RWPE2 (cell line): ENCODE data around the gene GAS2.
A peak's percentile ranks its signal among the peaks of the same experiment; 100 is the strongest.

Experiments used
- ATAC-seq: fragments of 200-7000 bp; cut with Tn5 transposase; 3 replicates; pipeline ENCODE4 v1.9.1; 2021; ENCODE audit warnings: low read depth
- DNase-seq: peaks from one replicate; pipeline ENCODE4 v3.0.0-alpha.2; 2020; ENCODE audit warnings: low spot score
- H3K27ac ChIP-seq: fragments of 450-650 bp; 2 replicates; pipeline ENCODE4 v1.5.1; 2017; ENCODE audit warnings: mild to moderate bottlenecking; ENCODE audit not compliant: poor library complexity, severe bottlenecking
- H3K27me3 ChIP-seq: fragments of 250-450 bp; sonication (Bioruptor Pico); 2 replicates; pipeline ENCODE4 v1.5.1; 2021; ENCODE audit warnings: mild to moderate bottlenecking, moderate library complexity; ENCODE audit not compliant: insufficient read depth, poor library complexity, severe bottlenecking
- H3K36me3 ChIP-seq: fragments of 250-450 bp; sonication (Bioruptor Pico); 2 replicates; pipeline ENCODE4 v1.5.1; 2020; ENCODE audit warnings: low read depth, mild to moderate bottlenecking, moderate library complexity
- H3K4me1 ChIP-seq: fragments of 250-450 bp; sonication (Bioruptor Pico); 2 replicates; pipeline ENCODE4 v1.5.1; 2021; ENCODE audit warnings: mild to moderate bottlenecking, moderate library complexity; ENCODE audit not compliant: insufficient read depth, poor library complexity, severe bottlenecking
- H3K4me3 ChIP-seq: fragments of 250-450 bp; sonication (Bioruptor Pico); 2 replicates; pipeline ENCODE4 v1.5.1; 2021; ENCODE audit warnings: mild to moderate bottlenecking, moderate library complexity; ENCODE audit not compliant: severe bottlenecking
- H3K9me3 ChIP-seq: fragments of 250-450 bp; sonication (Bioruptor Pico); 2 replicates; pipeline ENCODE4 v1.5.1; 2021; ENCODE audit warnings: mild to moderate bottlenecking, moderate library complexity; ENCODE audit not compliant: severe bottlenecking
- TF ChIP-seq, protein P1 (sequence below): fragments of 450-650 bp; IDR thresholded peaks from one replicate; pipeline ENCODE4 v1.5.1; 2017; ENCODE audit warnings: mild to moderate bottlenecking, moderate library complexity; ENCODE audit not compliant: poor library complexity, severe bottlenecking

GAS2 gene

DNA sequence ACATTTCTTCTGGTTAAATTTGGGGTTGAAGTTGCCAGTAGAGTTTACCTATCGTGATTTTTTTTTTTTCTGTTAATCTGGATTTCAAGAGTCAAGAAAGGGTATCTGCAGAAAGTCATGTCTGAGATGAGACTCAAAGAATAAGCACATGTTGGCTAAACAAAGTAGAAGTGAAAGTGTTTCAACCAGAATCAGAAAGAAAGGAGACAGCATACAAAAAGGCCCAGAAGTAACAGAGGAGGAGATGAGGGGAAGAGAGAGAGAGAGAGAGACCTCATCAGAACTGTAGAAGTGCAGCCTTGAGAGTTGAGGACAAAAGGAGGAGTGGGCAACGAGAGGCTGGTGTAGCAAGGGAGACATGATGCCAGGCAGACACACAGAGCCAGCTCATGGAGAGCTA is 108.3 kb downstream of the GAS2 start:
- ATAC-seq: no peak
- H3K27ac ChIP-seq: no peak overlapping the region
- TF ChIP-seq, protein P1, sequence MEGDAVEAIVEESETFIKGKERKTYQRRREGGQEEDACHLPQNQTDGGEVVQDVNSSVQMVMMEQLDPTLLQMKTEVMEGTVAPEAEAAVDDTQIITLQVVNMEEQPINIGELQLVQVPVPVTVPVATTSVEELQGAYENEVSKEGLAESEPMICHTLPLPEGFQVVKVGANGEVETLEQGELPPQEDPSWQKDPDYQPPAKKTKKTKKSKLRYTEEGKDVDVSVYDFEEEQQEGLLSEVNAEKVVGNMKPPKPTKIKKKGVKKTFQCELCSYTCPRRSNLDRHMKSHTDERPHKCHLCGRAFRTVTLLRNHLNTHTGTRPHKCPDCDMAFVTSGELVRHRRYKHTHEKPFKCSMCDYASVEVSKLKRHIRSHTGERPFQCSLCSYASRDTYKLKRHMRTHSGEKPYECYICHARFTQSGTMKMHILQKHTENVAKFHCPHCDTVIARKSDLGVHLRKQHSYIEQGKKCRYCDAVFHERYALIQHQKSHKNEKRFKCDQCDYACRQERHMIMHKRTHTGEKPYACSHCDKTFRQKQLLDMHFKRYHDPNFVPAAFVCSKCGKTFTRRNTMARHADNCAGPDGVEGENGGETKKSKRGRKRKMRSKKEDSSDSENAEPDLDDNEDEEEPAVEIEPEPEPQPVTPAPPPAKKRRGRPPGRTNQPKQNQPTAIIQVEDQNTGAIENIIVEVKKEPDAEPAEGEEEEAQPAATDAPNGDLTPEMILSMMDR: no peak

DNA sequence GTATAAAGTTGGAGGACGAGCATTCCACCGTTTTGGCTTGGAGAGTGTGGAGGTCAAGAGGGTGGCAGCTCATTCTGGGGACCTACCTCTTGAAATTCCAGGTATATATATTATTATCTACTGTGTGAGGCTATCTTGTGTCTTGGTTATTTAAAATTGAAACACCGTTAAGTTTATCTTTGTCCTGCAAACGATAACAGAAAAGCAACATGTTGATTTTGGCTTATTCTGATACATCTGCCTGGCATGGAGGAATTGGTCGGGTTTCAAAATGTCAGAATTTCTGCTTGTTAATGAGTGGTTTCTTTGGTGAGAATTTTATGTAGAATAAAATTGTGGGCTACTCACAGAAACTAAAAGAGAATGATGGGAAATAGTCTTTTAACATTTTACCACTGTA is 108.8 kb downstream of the GAS2 start:
- H3K27ac ChIP-seq: no peak overlapping the region
- DNase-seq (no peak), ATAC-seq (no peak)
- no peaks in the 10 kb centered on the region for H3K36me3 ChIP-seq
- no peaks in the 10 kb centered on the region for H3K27me3 ChIP-seq
- TF ChIP-seq, protein P1: no peak
- H3K4me1 ChIP-seq: no peaks in the 10 kb centered on the region
- H3K4me3 ChIP-seq: no peak overlapping the region
- no peaks in the 10 kb centered on the region for H3K9me3 ChIP-seq

More for the DNA sequence above, 108.3 kb downstream of the GAS2 start:
- DNase-seq: no peak
- Histone ChIP-seq H3K4me1 (no peaks in the 10 kb centered on the region), H3K9me3 (no peaks in the 10 kb centered on the region), H3K36me3 (no peaks in the 10 kb centered on the region), H3K27me3 (no peaks in the 10 kb centered on the region), H3K4me3 (no peak overlapping the region)

DNA sequence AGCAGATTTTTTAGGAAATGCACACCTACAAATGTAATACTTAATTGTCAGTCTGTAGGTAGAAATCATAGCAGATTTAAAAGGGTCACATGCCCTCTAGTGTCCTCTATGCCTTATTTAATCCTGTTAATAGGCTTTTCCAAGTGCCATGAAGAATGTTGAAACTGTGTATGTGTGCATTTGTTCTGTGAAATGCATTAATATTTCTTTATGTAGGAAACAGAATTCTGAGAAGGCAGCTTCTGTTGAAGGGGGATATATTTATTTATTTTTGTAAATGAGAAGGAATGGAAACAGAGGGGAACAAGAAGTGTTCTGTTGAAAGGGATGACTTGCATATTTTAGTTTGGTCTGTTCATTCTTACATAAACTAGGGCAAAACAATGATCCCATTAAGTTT is 112.2 kb downstream of the GAS2 start:
- Histone ChIP-seq H3K36me3 (no peaks in the 10 kb centered on the region), H3K27ac (no peak overlapping the region), H3K4me3 (no peak overlapping the region), H3K9me3 (no peaks in the 10 kb centered on the region), H3K27me3 (no peaks in the 10 kb centered on the region), H3K4me1 (no peaks in the 10 kb centered on the region)
- TF ChIP-seq, protein P1: peak; percentile 21
- DNase-seq (no peak), ATAC-seq (no peak)

DNA sequence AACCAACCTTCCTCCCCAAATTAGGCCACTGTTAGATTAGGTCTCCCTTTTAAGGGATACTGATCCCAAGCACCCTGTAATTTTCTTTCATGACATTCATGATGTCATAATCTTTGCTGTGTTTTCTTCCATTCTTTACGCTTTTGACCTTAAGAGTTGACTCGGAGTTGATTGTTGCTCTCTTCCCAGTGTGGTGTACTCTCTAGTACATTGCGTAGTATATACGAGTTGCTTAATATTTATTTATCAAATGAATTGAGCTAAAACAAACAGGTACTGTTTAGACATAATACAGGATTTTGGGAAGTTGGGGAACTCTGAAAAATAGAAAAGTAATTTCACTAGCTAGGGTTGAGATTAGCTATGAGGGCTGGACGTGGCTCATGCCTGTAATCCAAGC is 113.4 kb downstream of the GAS2 start:
- ATAC-seq (no peak), DNase-seq (no peak)
- TF ChIP-seq, protein P1: no peak
- no peaks in the 10 kb centered on the region for H3K9me3 ChIP-seq
- no peaks in the 10 kb centered on the region for H3K4me1 ChIP-seq
- H3K36me3 ChIP-seq: no peaks in the 10 kb centered on the region
- H3K27ac ChIP-seq: no peak overlapping the region
- H3K4me3 ChIP-seq: no peak overlapping the region
- no peaks in the 10 kb centered on the region for H3K27me3 ChIP-seq

DNA sequence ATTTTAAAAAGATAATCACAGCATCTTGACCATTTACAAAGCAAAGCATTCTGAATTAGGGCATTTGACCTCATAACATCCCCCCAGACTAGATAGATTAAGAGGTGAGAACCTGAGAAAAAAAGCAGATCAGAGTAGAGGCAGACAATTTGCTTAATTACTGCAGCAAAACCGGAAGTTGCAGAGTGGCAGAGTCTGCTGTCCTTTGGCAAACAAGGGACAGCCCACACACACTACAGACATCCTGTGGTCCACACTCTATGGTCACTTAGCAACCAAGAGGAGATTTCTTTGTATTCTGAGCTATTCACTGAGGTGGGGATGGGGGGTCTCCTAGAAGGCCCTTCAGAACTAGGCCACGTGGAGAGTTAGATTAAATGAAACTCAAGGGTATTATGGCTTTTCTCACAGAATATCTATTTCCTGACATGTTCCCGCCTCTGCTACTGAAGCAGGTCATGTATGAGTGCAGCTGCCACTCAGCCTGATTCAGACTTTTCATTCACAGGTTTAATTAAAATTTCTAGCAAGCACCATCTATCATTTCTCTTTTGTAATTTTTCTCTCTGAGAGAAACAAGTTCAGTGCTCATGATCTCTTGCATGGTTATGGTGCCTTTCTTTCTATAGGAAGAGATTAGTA is 114.7 kb downstream of the GAS2 start:
- TF ChIP-seq, protein P1: no peak
- Histone ChIP-seq H3K4me1 (no peaks in the 10 kb centered on the region), H3K4me3 (no peak overlapping the region), H3K9me3 (no peaks in the 10 kb centered on the region), H3K27ac (no peak overlapping the region), H3K27me3 (no peaks in the 10 kb centered on the region), H3K36me3 (no peaks in the 10 kb centered on the region)
- DNase-seq (no peak), ATAC-seq (no peak)
